GM19372 (cell line): Measurements from ENCODE around the gene NES.

Source experiments
- ATAC-seq: cut with Tn5 transposase; IDR thresholded peaks from one replicate; pipeline ENCODE4 v1.9.1; 2021; ENCODE audit warnings: mild to moderate bottlenecking, low read depth, moderate library complexity; ENCODE audit not compliant: unreplicated experiment

NES gene

DNA sequence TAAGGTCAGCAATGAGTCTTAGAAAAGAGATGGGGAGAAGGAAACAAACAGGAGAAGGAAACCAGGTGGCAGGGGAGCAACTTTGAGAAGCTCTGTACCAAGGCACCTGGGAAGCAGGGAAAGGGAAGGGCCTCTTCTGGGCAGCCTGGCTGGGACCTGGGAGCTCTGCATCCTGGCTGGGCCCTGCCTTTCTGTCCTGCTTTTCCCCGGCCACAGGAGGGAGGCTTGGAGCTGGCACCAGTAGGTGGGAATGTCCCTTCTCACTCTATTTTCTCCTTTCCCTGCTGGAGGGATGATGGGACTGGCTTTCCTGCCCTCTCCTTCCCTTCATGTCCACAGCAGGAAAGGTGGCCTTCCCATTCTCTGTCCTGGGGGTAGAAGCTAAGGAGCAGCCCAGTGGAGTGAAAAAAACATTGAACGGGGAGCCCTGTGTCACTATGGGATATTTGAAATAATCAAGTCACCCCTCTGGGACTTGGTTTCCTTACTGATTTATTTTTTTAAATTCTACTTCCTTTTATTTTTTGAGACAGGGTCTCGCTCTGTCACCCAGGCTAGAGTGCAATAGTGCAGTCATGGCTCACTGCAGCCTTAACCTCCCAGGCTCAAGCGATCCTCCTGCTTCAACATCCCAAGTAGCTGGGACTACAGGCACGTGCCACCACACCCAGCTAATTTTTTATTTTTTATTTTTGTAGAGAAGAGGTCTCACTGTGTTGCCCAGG lies 5.1 kb upstream of the NES start:
- no peak for ATAC-seq

DNA sequence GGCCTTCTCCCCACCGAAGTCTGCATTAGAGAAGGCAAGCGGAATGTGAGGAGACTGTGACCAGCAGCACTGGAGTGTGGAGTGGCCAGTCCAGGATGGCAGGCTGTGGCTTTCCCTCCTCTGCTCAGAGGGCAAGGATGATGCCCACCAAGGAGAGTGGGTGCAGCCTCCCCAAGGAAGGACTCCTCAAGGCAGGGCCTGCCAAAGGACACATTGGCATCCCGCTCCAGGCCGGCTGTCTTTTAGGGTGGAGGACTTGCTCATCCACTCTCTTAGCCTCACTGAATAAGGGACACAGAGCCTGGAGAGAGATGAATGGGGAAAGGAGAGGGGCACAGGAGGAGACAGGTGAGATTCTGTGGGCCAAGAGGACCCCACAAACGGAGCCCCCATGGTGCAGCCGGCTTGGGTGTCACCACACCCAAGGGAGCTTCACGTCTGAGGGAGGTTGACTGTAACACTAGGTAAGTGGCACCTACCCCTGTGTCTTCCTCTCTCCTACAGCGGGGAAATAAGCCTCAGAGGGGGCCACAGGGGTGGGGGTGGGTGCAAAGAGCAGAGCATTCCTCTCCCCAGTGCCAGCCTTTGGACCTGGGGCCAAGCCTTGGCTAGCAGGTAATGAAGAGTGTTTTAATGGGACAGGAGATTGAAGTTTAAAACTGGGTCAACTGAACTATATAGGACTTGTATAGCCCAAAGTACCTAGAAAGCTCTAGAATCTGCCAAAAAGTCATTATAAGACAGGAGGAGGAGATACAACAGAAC lies 4.2 kb upstream of the NES start:
- no peak for ATAC-seq

DNA sequence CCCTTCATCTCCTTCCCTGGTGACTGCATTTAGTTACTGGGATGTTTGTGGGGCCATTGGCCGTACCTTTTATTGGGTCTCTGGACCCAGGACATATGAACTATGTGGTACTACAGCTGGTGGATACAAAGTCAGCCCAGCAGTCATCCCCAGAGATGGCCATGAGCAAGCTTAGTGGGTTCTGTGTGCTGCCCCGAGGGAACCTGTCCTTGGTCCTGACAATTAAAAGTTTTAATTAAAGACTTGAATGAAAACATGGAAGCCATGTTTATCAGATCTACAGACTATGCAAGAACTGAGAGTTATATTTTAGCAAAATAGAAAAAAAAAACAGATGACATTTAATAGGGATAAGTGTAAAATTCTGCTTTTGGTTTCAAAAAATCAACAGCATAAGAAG lies 2.8 kb upstream of the NES start:
- ATAC-seq = no peak

DNA sequence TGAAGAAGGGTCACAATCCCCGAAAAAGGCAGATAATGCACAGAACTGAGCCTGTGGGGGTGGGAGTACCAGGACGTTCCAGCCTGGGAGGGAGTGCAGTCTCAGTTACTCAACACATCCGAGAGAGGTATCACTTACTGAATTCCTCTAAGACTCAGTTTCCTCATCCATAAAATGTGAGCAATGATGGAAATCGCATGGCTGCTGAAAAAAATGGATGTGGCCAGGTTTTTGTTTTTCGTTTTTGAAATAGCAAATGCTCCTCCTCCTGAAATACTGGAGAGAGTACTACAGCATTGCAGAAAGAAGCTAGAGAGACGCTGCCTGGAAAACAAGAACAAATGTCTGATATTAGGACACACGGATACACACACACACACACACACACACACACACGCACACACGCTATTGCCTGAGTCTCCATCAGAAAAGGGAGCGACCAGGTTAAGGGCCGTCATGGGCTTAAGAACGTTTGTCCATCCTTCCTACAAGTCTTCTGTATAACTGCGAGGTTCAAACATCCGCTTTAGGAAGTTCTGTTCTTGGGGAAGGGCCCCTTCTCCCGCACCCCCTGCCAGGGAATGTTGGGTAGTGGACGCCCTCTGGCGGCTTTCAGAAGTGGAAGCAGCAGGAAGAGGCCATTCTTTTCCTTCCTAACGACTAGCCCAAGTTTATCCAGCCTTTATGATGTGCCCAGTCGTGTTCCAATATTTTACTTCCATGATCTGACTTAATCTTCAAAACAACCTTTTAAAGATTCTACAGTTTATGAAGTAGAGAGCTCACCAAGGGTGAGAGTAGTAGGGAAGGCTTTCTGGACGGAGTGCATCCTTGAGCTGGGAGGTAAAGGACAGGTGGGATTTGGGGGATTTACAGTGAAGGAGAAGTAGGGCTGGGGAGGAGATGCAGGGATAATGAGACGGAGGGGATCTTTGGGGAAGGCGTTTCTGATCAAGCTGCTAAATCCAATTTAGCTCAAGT lies 699 bp upstream of the NES start:
- no peak for ATAC-seq

DNA sequence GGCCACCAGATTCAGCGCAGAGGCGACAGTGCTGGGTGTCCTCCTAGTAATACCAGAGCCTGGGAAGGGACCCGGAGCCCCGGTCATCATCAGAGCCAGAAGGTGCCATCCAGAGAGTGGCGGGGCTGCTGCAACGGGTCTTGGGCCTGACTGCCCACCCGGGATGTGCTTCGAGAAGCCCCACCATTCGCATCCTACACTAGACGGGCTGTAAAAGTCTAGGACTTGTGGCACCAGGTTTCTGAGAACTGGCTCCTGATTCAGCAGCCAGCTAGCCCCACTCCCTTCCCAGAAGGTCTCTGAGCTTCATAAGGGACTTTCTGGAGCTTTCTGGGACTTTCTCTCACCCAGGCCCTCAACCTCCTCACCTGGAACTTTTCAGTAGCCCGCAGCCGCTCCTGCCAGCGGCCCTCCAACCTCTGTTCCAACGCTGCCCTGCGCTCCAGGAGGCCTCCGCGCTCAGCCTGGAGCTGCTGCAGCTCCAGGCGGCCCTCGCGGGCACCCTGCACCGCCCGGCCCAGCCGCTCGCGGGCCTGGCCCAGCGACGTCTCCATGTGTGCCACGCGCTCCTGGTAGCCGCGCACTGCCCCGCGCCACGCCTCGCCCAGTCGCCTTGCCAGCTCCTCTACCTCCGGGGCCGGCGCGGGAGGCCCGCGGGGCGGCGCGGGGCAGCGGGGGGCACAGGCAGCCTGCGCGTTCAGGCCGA lies 940 bp downstream of the NES start:
- no peak for ATAC-seq

DNA sequence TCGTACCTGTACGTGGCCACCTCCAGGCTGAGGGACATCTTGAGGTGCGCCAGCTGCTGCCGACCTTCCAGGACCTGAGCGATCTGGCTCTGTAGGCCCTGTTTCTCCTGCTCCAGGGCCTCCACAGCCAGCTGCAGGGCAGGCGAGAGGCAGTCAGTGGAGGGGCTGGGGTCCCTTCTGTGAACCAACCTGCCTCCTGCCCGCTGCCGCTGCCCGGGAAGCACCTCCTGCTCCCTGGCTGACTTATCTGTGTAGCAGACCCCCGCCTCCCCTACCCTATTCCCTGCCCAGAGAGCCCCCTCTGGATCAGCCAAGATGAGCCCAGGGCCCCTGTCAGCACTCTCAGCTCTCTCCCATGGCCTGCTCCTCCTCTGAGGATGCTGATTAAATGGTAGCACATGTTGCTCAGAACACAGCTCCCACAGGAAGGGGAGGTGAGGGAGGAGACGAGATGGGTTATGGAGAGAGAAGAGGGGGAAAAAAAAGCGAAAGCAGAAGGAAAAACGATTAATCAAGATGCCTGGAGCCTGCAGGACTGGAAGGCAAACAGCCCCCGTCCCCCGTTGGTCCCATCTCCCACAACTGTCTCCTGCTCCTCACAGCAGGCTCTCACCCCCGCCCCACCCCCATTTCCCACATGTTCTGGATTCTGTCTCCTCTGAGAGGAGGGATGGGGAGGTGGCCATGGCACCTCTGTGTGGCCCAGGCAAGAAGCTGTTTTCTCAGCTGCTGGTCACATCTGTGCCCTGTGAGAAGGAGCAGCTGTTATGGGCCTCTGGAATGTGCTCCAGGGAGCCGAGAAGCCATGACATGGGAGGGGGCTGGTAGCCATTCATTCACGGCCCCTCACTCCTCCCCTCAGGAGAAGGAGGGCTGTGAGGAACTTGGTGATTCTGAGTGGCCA lies 1.7 kb downstream of the NES start:
- ATAC-seq = no peak

DNA sequence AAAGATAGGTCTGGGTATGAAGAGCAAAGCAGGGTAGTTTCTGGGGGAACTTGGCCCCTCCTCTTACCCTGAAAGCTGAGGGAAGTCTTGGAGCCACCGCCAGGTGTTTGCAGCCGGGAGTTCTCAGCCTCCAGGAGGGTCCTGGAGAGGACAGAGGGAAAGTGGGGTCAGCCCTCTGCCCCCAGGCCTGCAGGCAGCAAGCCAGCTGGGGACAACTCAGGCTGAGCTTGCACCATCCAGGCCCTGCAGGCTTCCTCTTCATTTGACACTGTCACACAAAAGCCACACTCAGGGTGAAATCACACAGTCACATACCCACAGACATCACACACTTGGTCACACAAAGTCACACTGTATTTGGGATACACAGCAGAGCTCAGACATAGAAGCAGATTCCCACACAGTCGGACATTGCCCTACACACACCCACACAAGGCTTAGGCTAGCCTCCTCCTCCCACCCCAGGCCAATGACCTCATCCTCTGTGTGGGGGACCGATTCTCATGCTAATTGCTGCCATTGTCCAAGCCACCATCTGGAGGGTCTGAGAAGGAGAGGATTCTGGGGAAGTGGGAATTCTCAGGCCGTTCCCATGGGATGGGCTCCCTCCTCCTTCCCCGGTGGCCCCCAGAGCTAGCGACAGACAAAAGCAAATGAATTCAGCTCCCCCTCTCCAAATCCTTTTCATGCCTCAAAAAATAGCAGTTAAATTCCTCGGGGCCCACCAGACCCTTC lies 3.7 kb downstream of the NES start:
- no peak for ATAC-seq

DNA sequence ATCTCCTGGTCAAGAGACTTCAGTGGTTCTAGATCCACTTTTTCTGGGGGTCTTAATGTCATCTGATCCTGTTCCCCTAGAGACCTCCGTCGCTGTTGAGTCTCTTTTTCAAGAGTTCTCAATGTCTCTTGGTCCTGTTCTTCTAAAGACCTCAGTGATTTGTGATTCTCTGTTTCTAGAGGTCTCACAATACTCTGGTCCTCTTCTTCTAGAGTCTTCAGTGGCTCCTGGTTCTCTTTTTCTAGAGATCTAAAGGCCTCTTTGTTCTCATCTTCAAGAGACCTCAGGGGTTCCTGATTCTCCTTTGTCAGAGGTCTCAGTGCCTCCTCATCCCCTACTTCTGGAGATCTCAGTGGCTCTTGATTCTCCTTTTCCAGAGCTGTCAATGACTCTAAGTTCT lies 5.4 kb downstream of the NES start:
- no peak for ATAC-seq

DNA sequence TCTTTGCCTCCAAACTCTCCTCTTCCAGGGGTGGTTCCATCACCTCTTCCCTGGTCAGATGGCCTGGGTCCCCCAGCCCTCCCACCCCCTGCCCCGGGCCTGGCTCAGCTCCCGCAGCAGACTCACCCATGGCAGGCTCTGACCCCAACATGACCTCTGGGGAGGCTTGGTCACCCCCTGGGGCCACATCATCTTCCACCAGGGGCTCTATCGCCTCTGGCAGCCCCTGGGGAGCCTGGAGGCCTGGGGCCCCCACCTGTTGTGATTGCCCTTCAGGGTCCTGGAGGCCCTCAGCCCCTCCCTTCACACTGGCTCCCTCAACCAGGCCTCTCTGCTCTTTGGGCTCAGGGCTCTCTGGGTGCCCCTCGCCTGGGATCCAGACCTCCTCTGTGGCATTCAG lies 6.4 kb downstream of the NES start:
- no peak for ATAC-seq

DNA sequence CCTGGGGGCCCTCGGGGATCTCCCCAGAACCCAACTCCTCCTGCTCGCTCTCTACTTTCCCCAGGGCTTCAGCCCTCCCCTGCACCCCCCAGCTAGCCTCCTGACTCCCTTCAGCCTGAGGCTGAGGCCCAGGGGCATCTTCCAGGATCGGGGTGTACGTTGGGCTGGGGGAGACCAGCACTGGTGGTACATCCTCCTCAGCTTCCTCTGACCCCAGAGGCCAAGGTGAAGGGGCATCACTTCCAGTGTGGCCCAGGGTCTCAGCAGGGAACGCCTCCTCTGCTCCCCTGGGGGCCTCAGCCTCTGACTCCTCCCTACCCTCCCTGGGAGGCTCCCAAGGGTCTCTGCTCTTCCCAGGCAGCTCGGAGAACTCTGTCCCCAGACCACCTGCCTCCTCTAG lies 6.8 kb downstream of the NES start:
- ATAC-seq = no peak

DNA sequence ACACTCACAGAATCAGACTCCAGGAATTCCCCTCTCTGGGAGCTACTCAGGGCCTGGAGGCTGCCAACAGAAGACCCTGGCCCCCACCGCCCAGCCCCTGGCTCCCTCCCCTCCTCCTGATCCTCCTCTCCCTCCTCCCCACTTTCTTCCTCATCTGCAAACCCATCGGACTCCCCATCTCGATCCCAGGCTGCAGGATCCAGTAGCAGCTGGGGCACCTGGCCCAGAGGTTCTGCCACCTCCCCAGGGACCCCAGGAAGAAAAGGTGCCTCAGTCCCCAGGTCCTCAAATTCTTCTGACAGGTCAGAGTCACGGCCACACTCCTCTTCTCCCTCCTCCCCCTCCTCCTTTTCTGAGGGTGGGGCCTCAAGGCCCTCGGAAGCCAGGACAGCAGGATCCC lies 7.4 kb downstream of the NES start:
- ATAC-seq = no peak

DNA sequence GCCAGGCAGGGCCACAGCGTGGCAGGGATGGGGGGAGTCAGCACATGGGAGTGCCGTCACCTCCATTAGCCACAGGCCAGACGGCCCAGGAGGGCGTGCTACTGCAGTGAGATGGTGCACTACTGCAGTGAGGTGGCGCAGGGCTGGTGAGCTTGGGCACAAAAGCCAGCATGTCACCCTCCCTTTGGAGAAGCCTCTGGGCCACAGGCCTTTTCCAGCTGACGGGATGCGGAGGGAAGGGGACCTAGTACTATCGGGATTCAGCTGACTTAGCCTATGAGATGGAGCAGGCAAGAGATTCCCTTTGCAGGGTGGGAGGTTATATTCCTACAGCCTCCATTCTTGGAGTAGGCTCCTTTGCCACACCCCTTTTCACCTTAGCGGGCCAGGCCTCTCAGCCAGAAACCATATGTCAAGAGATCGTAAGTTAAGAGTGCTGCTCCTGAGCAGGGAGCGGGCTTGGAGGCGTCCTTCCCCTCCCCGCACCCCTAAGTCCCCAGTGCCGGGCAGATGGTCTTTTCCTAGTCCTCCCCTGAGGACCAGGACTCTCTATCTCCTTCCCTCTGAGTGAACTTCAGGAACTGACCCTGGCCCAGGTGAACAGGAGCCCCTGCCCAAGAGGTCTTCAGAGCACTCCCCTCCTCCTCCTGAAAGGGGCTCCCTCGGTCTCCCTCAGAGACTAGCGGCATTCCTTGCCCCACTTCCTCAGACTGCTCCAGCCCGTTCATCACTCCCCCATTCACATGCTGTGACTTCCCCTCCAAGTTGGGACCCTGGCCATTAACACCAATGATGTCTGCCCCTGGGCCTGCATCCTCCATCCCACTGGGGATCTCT lies 8.2 kb downstream of the NES start:
- ATAC-seq = no peak

DNA sequence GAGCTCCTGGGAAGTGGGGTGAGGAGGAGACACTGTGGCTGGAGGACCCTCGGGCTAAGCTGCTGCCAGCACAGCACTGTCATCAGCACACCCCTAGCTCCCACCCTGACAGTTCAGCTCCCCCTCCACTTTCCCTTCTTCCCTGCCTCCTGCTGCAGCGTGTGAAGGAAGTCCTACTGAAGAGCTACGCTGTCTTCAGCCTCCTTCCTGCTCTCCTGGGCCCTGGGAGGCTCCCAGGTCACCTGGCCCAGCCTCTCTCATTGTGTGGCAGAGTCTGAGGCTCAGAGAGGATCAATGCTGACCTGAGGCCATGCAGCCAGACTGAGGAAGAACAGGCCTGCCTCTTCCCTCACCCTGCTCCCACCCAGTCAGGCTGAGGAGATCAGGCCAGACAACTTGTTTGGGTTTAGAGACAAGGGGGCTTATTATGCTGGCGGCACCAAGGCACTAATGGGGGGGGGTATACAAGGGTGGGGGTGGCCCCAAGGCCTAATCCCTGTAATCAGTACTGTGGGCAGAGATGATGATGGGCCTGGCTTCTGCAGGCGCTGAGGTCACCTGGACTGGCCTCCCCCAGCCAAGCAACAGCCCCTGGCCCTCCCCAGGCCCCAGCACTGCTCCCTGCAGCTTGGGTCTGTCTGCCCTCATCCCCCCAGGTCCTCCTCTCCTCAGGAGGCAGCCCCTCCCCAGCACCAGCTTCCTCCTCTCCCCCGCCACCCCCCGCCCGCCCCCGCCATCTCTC lies 9.1 kb downstream of the NES start:
- ATAC-seq = no peak

DNA sequence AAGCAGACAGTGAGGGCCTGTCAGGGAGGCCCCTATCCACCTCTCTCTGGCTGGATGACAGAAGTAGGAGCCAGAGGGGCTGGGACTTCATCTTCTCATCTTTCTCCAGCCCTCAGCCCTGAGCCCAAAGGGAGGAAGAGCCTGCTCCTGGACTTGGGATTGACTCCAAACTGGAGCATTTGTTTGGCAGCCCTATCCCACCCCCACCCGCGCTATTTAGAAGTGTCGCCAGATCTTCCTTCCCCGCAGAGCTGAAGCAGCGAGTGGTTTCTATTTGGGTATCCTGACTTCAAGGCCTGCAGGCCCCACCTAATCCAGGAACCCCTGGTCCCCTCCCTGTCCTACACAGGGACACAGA lies 9.6 kb downstream of the NES start:
- no peak for ATAC-seq

DNA sequence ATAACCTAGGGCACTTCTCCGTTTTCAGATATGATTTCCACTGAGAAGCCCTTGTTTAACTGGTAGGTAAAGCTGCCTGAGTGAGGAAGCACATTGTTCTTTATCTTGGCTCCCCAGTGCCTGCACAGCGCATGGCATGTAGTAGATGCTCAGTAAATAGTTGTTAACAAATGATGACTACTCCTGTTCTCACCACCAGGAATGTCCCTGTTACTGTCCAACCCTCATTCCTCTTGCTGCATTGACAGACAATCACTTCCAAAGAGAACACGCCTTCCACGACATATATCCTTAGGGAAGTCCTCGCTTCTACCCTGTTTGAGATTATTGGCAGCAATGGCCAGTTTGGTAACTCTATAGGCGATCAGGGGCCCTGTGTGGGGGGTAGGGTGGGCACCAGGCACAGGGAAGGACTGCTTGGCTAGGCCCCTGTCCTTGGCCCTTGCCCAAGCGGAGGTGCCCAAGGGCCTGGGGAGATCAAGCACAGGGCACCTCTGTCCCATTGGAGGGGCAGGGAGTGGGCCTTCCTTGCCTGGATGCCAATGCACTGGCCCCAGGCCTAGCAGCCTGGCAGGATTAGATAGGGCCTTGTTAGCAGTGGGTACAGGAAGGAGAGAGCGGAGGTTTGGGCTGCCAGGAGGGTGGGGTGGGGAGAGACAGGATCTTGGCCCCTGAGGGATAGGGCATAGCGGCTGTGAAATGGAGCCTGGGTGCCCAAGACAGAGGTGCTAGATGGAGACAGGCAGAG lies 10.2 kb downstream of the NES start:
- no peak for ATAC-seq

DNA sequence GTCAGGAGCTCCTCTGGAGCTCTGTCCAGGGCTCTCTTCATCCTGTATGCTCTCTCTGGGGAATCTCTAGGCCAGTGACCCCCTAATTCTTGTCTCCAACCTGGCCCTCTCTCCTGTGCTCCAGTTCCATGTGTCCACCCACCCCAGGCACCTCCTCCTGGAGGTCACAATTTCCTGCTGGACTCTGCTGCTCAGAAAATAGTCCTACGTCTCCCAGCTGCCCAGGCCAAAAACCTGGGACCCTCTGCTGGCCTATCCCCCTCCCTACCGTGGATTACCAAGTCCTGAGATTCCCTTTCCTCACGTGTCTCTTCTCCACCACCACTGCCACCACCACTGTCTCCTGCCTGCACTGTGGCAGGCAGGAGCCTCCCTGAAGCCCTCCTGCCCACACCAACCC lies 11.7 kb downstream of the NES start:
- no peak for ATAC-seq
